HEK293 (cell line): Measurements from ENCODE around the gene SVOPL.

Source experiments
- CTCF ChIA-PET: fragments of 350-600 bp; formaldehyde crosslinking; extraction: SDS; loops from one replicate; lab custom pipeline; 2021; ENCODE audit warnings: antibody characterized with exemption; lab: Yijun Ruan, JAX
- POLR2A ChIA-PET: fragments of 300-600 bp; formaldehyde crosslinking; extraction: SDS; loops from one replicate; lab custom pipeline; 2020; ENCODE audit warnings: antibody characterized with exemption, inconsistent platforms; lab: Yijun Ruan, JAX
- H3K27ac ChIP-seq: fragments of 200-500 bp; sonication (Bioruptor generic); 2 replicates; pipeline ENCODE4 v1.5.1; 2014; ENCODE audit warnings: low read depth, low read length, control low read depth, inconsistent platforms; ENCODE audit errors: extremely low read depth
- H3K36me3 ChIP-seq, 2 experiments: fragments of 200-500 bp in 1 of 2; sonication (Bioruptor generic) in 1 of 2; 1 replicate in 1 of 2; 2 replicates in 1 of 2; pipeline ENCODE4 v1.5.1; 2014 to 2017; ENCODE audit warnings: inconsistent platforms in 2 of 2, low read length in 2 of 2; ENCODE audit not compliant: control insufficient read depth in 2 of 2, insufficient read depth in 1 of 2
- H3K4me1 ChIP-seq: fragments of 200-500 bp; sonication (Bioruptor generic); 2 replicates; pipeline ENCODE4 v1.5.1; 2014; ENCODE audit warnings: mild to moderate bottlenecking, low read length, inconsistent platforms; ENCODE audit not compliant: control insufficient read depth, insufficient read depth
- H3K4me3 ChIP-seq: 2 replicates; pipeline ENCODE4 v1.5.1; 2011; ENCODE audit warnings: low read depth, mild to moderate bottlenecking, control low read depth, low read length, moderate library complexity
- H3K9me3 ChIP-seq: fragments of 200-500 bp; sonication (Bioruptor generic); 2 replicates; pipeline ENCODE4 v1.5.1; 2014; ENCODE audit warnings: low read depth, low read length, inconsistent platforms; ENCODE audit not compliant: control insufficient read depth, insufficient read depth
- MYNN ChIP-seq: fragments of 450-650 bp; formaldehyde crosslinking; IDR thresholded peaks from 2 replicates; pipeline ENCODE4 v1.5.1; 2016; ENCODE audit warnings: missing biosample characterization, missing genetic modification characterization, borderline replicate concordance
- OVOL3 ChIP-seq: fragments of 450-650 bp; formaldehyde crosslinking; IDR thresholded peaks from 2 replicates; pipeline ENCODE4 v1.5.1; 2016; ENCODE audit warnings: missing biosample characterization, missing genetic modification characterization
- SCRT2 ChIP-seq: fragments of 450-650 bp; formaldehyde crosslinking; IDR thresholded peaks from 2 replicates; pipeline ENCODE4 v1.5.1; 2016; ENCODE audit warnings: missing biosample characterization, missing genetic modification characterization
- SP2 ChIP-seq: fragments of 450-650 bp; formaldehyde crosslinking; IDR thresholded peaks from 2 replicates; pipeline ENCODE4 v1.5.1; 2016; ENCODE audit warnings: missing biosample characterization, missing genetic modification characterization
- WT1 ChIP-seq: fragments of 450-650 bp; formaldehyde crosslinking; IDR thresholded peaks from 2 replicates; pipeline ENCODE4 v1.5.1; 2016; ENCODE audit warnings: missing biosample characterization, missing genetic modification characterization
- ZBTB1 ChIP-seq: fragments of 450-650 bp; formaldehyde crosslinking; IDR thresholded peaks from 2 replicates; pipeline ENCODE4 v1.5.1; 2016; ENCODE audit warnings: missing biosample characterization, missing genetic modification characterization
- ZBTB48 ChIP-seq: fragments of 450-650 bp; formaldehyde crosslinking; IDR thresholded peaks from 2 replicates; pipeline ENCODE4 v1.5.1; 2016; ENCODE audit warnings: missing biosample characterization, missing genetic modification characterization
- ZEB2 ChIP-seq: fragments of 450-650 bp; formaldehyde crosslinking; IDR thresholded peaks from 2 replicates; pipeline ENCODE4 v1.5.1; 2016; ENCODE audit warnings: missing biosample characterization, missing genetic modification characterization
- ZFP3 ChIP-seq: fragments of 450-650 bp; formaldehyde crosslinking; IDR thresholded peaks from 2 replicates; pipeline ENCODE4 v1.5.1; 2016; ENCODE audit warnings: low read depth, missing biosample characterization, missing genetic modification characterization
- ZNF121 ChIP-seq: fragments of 450-650 bp; formaldehyde crosslinking; IDR thresholded peaks from 2 replicates; pipeline ENCODE4 v1.5.1; 2016; ENCODE audit warnings: missing biosample characterization, missing genetic modification characterization
- ZNF16 ChIP-seq: fragments of 450-650 bp; formaldehyde crosslinking; IDR thresholded peaks from 2 replicates; pipeline ENCODE4 v1.5.1; 2016; ENCODE audit warnings: low read depth, missing biosample characterization, missing genetic modification characterization
- ZNF169 ChIP-seq: fragments of 450-650 bp; formaldehyde crosslinking; IDR thresholded peaks from 2 replicates; pipeline ENCODE4 v1.5.1; 2016; ENCODE audit warnings: missing biosample characterization, missing genetic modification characterization
- ZNF19 ChIP-seq: fragments of 450-650 bp; formaldehyde crosslinking; IDR thresholded peaks from 2 replicates; pipeline ENCODE4; 2016; ENCODE audit warnings: missing biosample characterization, missing genetic modification characterization, low read depth
- ZNF2 ChIP-seq: fragments of 450-650 bp; formaldehyde crosslinking; IDR thresholded peaks from 2 replicates; pipeline ENCODE4 v1.5.1; 2016; ENCODE audit warnings: missing biosample characterization, missing genetic modification characterization
- ZNF221 ChIP-seq: fragments of 450-650 bp; formaldehyde crosslinking; IDR thresholded peaks from 2 replicates; pipeline ENCODE4 v1.5.1; 2017; ENCODE audit warnings: missing biosample characterization, missing genetic modification characterization, borderline replicate concordance
- ZNF354C ChIP-seq: fragments of 450-650 bp; formaldehyde crosslinking; IDR thresholded peaks from 2 replicates; pipeline ENCODE4 v1.5.1; 2016; ENCODE audit warnings: missing biosample characterization, missing genetic modification characterization, low read depth, borderline replicate concordance
- ZNF473 ChIP-seq: fragments of 450-650 bp; formaldehyde crosslinking; IDR thresholded peaks from 2 replicates; pipeline ENCODE4 v1.5.1; 2017; ENCODE audit warnings: missing biosample characterization, missing genetic modification characterization
- ZNF530 ChIP-seq: fragments of 450-650 bp; formaldehyde crosslinking; IDR thresholded peaks from 2 replicates; pipeline ENCODE4 v1.5.1; 2016; ENCODE audit warnings: low read depth, missing biosample characterization, missing genetic modification characterization
- ZNF555 ChIP-seq: fragments of 450-650 bp; formaldehyde crosslinking; conservative IDR thresholded peaks from 2 replicates; pipeline ENCODE4 v1.5.1; 2017; ENCODE audit warnings: missing biosample characterization, mild to moderate bottlenecking, missing genetic modification characterization, inconsistent platforms
- ZNF560 ChIP-seq: fragments of 450-650 bp; formaldehyde crosslinking; IDR thresholded peaks from 2 replicates; pipeline ENCODE4 v1.5.1; 2017; ENCODE audit warnings: missing biosample characterization, missing genetic modification characterization, borderline replicate concordance
- ZNF600 ChIP-seq: fragments of 450-650 bp; formaldehyde crosslinking; IDR thresholded peaks from 2 replicates; pipeline ENCODE4 v1.5.1; 2016; ENCODE audit warnings: missing biosample characterization, missing genetic modification characterization
- ZNF670 ChIP-seq: fragments of 450-650 bp; formaldehyde crosslinking; IDR thresholded peaks from 2 replicates; pipeline ENCODE4 v1.5.1; 2016; ENCODE audit warnings: missing biosample characterization, missing genetic modification characterization, low read depth
- ZNF747 ChIP-seq: fragments of 450-650 bp; formaldehyde crosslinking; IDR thresholded peaks from 2 replicates; pipeline ENCODE4 v1.5.1; 2016; ENCODE audit warnings: missing biosample characterization, missing genetic modification characterization
- ZNF776 ChIP-seq: fragments of 450-650 bp; formaldehyde crosslinking; IDR thresholded peaks from 2 replicates; pipeline ENCODE4 v1.5.0; 2017; ENCODE audit warnings: missing biosample characterization, missing genetic modification characterization, borderline replicate concordance
- ZNF791 ChIP-seq: fragments of 450-650 bp; formaldehyde crosslinking; IDR thresholded peaks from 2 replicates; pipeline ENCODE4 v1.5.1; 2016; ENCODE audit warnings: missing biosample characterization, missing genetic modification characterization
- ZNF843 ChIP-seq: fragments of 450-650 bp; formaldehyde crosslinking; IDR thresholded peaks from 2 replicates; pipeline ENCODE4 v1.5.1; 2016; ENCODE audit warnings: missing biosample characterization, missing genetic modification characterization
- ZSCAN30 ChIP-seq: fragments of 450-650 bp; IDR thresholded peaks from 2 replicates; pipeline ENCODE4 v1.5.1; 2018; ENCODE audit warnings: missing biosample characterization, mild to moderate bottlenecking, missing genetic modification characterization, moderate library complexity
- ZXDB ChIP-seq: fragments of 450-650 bp; formaldehyde crosslinking; IDR thresholded peaks from 2 replicates; pipeline ENCODE4 v1.5.1; 2016; ENCODE audit warnings: missing biosample characterization, missing genetic modification characterization
- TF ChIP-seq, protein P1 (sequence below): fragments of 450-650 bp; formaldehyde crosslinking; IDR thresholded peaks from 2 replicates; pipeline ENCODE4 v1.5.1; 2016; ENCODE audit warnings: missing biosample characterization, missing genetic modification characterization, borderline replicate concordance
- TF ChIP-seq, protein P2 (sequence below): fragments of 450-650 bp; formaldehyde crosslinking; IDR thresholded peaks from 2 replicates; pipeline ENCODE4 v1.5.1; 2017; ENCODE audit warnings: missing biosample characterization, mild to moderate bottlenecking, missing genetic modification characterization, moderate library complexity
- TF ChIP-seq, protein P3 (sequence below): fragments of 450-650 bp; formaldehyde crosslinking; IDR thresholded peaks from 2 replicates; pipeline ENCODE4 v1.5.1; 2017; ENCODE audit warnings: missing biosample characterization, missing genetic modification characterization
- TF ChIP-seq, protein P4 (sequence below): fragments of 450-650 bp; formaldehyde crosslinking; IDR thresholded peaks from 2 replicates; pipeline ENCODE4 v1.5.1; 2016; ENCODE audit warnings: missing biosample characterization, missing genetic modification characterization
- TF ChIP-seq, protein P5 (sequence below): fragments of 450-650 bp; formaldehyde crosslinking; IDR thresholded peaks from 2 replicates; pipeline ENCODE4 v1.5.1; 2016; ENCODE audit warnings: missing biosample characterization, missing genetic modification characterization

SVOPL gene

DNA sequence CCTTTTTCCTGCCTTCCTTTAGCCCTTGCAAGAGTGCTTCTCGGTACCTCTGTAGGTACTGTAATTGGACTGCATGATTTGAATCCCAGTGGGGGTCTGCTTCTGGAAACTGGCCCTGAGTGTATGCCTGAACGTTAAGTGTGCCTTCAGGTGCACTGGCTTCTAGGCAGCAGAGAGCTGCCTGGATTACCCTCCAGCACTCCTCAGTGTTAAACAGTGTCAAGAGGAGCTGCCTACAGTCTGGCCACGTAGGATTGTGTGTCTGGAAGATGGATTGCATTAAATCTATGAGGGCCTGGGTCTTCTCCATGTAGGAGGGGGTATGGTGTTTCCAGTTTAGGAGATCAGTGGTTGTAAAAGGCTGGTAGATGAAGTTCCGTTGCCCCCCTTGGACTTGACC lies 137.4 kb downstream of the SVOPL start:
- no peak overlapping the region for H3K4me3 ChIP-seq

DNA sequence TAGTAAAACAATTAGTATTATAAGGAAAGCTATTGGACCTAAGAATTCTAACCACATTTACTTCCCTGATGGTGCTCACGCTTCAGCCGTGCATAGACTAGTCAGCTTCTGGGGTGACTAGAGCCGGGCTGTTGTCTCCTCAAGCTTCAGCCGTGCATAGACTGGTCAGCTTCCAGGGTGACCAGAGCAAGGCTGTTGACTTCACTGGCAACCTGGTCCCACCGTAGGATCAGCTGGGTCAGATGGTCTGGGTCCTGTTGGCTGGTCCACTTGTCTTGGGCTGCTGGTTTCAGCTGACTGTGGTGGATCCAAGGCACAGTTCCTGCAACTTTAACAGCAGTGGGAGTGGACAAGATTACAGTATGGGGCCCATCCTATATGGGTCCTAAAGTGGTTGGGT lies 141.7 kb downstream of the SVOPL start:
- no peak overlapping the region for H3K4me3 ChIP-seq
- ChIA-PET CTCF (no interaction called here), POLR2A (no interaction called here)
- peaks cover 0 to 100% of the 10 kb centered on the region in 2 experiments; a peak in 2 of 3 replicates for H3K36me3 ChIP-seq
- no peaks in the 10 kb centered on the region for H3K9me3 ChIP-seq
- no peaks in the 10 kb centered on the region for H3K4me1 ChIP-seq
- no peak overlapping the region for H3K27ac ChIP-seq
- TF ChIP-seq ZNF530 (tag by site-specific recombination), result no peak
- TF ChIP-seq ZFP3 (tag by site-specific recombination), result no peak
- TF ChIP-seq ZXDB, result no peak
- no peak for TF ChIP-seq ZNF121 (tag by site-specific recombination)
- no peak for TF ChIP-seq ZSCAN30 (tag by site-specific recombination)
- TF ChIP-seq ZBTB48 (tag by site-specific recombination), result no peak
- TF ChIP-seq ZBTB1, result no peak
- TF ChIP-seq ZNF776 (tag by site-specific recombination), result no peak
- no peak for TF ChIP-seq ZNF473
- no peak for TF ChIP-seq ZEB2 (tag by site-specific recombination)
- no peak for TF ChIP-seq SCRT2 (tag by site-specific recombination)
- TF ChIP-seq ZNF600 (tag by site-specific recombination), result no peak
- no peak for TF ChIP-seq ZNF16 (tag by site-specific recombination)

More for the DNA sequence above, 137.4 kb downstream of the SVOPL start:
- Histone ChIP-seq H3K27ac (no peak overlapping the region), H3K9me3 (no peaks in the 10 kb centered on the region), H3K36me3 (peaks cover 0 to 91% of the 10 kb centered on the region in 2 experiments), H3K4me1 (no peaks in the 10 kb centered on the region)
- ChIA-PET POLR2A (no interaction called here), CTCF (interaction anchor here (0.6 kb wide), 1 partner anchor 1097 kb away, joined by 3 read pairs; no protein-coding TSS in a partner anchor)
- TF ChIP-seq ZNF843 (no peak), ZNF560 (tag by site-specific recombination) (no peak), OVOL3 (tag by site-specific recombination) (no peak), ZNF19 (no peak), ZNF2 (tag by site-specific recombination) (no peak), ZNF221 (tag by site-specific recombination) (no peak), ZNF354C (tag by site-specific recombination) (no peak), SP2 (tag by site-specific recombination) (no peak), ZNF169 (tag by site-specific recombination) (no peak), ZNF670 (tag by site-specific recombination) (no peak), ZNF555 (no peak), WT1 (tag by site-specific recombination) (no peak), ZNF747 (tag by site-specific recombination) (no peak), MYNN (tag by site-specific recombination) (no peak), ZNF791 (tag by site-specific recombination) (no peak)
- TF ChIP-seq, protein P1, sequence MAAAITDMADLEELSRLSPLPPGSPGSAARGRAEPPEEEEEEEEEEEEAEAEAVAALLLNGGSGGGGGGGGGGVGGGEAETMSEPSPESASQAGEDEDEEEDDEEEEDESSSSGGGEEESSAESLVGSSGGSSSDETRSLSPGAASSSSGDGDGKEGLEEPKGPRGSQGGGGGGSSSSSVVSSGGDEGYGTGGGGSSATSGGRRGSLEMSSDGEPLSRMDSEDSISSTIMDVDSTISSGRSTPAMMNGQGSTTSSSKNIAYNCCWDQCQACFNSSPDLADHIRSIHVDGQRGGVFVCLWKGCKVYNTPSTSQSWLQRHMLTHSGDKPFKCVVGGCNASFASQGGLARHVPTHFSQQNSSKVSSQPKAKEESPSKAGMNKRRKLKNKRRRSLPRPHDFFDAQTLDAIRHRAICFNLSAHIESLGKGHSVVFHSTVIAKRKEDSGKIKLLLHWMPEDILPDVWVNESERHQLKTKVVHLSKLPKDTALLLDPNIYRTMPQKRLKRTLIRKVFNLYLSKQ (tag by site-specific recombination), result no peak
- TF ChIP-seq, protein P2, sequence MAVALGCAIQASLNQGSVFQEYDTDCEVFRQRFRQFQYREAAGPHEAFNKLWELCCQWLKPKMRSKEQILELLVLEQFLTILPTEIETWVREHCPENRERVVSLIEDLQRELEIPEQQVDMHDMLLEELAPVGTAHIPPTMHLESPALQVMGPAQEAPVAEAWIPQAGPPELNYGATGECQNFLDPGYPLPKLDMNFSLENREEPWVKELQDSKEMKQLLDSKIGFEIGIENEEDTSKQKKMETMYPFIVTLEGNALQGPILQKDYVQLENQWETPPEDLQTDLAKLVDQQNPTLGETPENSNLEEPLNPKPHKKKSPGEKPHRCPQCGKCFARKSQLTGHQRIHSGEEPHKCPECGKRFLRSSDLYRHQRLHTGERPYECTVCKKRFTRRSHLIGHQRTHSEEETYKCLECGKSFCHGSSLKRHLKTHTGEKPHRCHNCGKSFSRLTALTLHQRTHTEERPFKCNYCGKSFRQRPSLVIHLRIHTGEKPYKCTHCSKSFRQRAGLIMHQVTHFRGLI (tag by site-specific recombination), result no peak
- TF ChIP-seq, protein P3, sequence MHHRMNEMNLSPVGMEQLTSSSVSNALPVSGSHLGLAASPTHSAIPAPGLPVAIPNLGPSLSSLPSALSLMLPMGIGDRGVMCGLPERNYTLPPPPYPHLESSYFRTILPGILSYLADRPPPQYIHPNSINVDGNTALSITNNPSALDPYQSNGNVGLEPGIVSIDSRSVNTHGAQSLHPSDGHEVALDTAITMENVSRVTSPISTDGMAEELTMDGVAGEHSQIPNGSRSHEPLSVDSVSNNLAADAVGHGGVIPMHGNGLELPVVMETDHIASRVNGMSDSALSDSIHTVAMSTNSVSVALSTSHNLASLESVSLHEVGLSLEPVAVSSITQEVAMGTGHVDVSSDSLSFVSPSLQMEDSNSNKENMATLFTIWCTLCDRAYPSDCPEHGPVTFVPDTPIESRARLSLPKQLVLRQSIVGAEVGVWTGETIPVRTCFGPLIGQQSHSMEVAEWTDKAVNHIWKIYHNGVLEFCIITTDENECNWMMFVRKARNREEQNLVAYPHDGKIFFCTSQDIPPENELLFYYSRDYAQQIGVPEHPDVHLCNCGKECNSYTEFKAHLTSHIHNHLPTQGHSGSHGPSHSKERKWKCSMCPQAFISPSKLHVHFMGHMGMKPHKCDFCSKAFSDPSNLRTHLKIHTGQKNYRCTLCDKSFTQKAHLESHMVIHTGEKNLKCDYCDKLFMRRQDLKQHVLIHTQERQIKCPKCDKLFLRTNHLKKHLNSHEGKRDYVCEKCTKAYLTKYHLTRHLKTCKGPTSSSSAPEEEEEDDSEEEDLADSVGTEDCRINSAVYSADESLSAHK (tag by site-specific recombination), result no peak
- TF ChIP-seq, protein P4, sequence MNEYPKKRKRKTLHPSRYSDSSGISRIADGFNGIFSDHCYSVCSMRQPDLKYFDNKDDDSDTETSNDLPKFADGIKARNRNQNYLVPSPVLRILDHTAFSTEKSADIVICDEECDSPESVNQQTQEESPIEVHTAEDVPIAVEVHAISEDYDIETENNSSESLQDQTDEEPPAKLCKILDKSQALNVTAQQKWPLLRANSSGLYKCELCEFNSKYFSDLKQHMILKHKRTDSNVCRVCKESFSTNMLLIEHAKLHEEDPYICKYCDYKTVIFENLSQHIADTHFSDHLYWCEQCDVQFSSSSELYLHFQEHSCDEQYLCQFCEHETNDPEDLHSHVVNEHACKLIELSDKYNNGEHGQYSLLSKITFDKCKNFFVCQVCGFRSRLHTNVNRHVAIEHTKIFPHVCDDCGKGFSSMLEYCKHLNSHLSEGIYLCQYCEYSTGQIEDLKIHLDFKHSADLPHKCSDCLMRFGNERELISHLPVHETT, result no peak
- TF ChIP-seq, protein P5, sequence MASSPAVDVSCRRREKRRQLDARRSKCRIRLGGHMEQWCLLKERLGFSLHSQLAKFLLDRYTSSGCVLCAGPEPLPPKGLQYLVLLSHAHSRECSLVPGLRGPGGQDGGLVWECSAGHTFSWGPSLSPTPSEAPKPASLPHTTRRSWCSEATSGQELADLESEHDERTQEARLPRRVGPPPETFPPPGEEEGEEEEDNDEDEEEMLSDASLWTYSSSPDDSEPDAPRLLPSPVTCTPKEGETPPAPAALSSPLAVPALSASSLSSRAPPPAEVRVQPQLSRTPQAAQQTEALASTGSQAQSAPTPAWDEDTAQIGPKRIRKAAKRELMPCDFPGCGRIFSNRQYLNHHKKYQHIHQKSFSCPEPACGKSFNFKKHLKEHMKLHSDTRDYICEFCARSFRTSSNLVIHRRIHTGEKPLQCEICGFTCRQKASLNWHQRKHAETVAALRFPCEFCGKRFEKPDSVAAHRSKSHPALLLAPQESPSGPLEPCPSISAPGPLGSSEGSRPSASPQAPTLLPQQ (tag by site-specific recombination), result no peak
